IPS-18c (cell line): ENCODE data around the gene ZSWIM6.

Experiments used
- H3K4me3 ChIP-seq: 2 replicates; pipeline ENCODE4 v1.7.0; 2013; ENCODE audit warnings: low read depth, mild to moderate bottlenecking, low read length, moderate library complexity; ENCODE audit not compliant: insufficient read depth
- H3K9me3 ChIP-seq: one replicate; pipeline ENCODE4 v1.6.1; 2013; ENCODE audit warnings: mild to moderate bottlenecking, low read length, moderate library complexity; ENCODE audit not compliant: control insufficient read depth, insufficient read depth

ZSWIM6 gene

DNA sequence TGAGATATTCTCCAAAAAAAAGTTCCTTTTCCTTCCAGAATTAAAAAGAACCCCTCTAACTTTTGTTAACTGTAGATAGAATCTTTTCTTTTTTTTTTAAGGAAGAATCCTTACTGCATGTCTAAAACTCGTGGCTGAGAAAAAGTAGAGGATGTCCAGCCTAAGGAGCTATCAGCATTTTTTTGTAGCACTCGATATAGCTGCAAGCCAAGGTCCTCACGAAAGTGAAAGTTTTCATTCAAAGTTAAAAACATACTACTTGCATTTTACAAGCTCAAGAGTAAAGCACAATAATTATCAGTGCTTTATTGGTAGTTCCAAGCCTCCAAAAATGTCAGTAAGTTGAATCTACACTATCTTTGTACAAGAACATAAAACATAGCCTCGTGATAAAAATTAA, 28.7 kb upstream of the ZSWIM6 start:
- Histone ChIP-seq H3K4me3 (no peak overlapping the region), H3K9me3 (no peaks in the 10 kb centered on the region)

DNA sequence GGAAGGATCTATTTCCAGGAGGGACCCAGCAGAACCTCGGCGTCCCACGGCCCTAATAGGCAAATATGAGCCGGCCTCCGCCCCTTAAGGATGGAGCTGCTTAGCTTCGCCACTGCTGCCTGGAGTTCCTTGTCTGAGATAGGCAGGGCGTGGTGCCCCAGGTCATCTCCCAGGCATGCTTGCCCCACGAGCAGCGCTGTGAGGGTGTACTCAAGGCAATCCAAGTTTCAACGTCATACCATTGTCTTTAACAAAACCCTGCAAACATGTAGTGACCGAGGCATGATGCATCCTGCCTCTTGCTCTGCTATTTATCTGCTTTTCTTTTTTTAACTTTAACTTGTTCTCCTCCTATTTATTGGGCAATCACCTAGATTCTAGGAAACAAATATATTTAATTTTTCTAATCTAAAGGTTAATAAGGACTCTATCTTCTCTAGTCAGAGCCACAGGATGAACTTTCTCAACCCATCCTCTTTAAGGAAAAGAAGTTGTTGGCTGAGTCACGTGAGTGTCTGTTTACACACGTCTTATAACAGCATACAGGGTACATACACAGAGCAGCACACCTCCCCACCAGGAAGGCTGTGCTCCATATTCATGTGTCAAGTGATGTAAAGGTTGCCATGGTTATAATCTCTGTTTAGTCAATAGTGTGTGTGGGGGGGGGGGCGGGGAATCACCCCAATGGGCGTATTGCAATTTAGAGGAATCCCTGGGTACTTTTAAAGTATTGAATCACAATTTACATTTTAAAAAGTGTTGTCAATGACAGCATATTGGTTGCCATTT, 27.3 kb upstream of the ZSWIM6 start:
- no peaks in the 10 kb centered on the region for H3K9me3 ChIP-seq
- no peak overlapping the region for H3K4me3 ChIP-seq

DNA sequence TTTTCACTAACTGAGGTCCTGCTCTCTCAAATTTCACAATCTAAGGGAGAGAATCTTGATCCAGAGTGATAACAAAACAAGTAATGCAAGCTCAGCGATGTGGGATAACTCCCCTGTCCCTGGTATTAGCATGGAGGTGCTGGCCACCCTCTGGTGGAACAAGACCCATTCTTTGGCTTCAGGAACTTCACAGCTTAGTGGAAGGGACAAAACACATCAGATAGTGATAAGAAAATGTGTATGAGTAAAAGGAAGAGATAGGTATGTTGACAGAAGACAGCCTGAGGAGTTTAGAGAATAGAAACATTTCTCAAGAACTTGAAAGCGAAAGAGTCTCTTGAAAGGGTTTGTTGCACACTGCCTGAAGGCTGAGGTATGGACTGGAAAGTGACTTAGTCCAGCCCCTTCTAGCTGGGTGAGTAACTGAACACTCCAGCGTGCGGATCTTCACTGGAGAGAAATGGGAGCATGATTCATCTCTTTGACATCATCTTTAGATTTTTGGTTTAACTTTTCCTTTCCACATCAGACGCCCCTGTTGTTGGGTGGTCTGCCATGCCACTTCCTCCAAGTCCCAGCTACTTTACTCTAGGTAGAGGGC, 25.4 kb upstream of the ZSWIM6 start:
- H3K9me3 ChIP-seq: no peaks in the 10 kb centered on the region
- no peak overlapping the region for H3K4me3 ChIP-seq

DNA sequence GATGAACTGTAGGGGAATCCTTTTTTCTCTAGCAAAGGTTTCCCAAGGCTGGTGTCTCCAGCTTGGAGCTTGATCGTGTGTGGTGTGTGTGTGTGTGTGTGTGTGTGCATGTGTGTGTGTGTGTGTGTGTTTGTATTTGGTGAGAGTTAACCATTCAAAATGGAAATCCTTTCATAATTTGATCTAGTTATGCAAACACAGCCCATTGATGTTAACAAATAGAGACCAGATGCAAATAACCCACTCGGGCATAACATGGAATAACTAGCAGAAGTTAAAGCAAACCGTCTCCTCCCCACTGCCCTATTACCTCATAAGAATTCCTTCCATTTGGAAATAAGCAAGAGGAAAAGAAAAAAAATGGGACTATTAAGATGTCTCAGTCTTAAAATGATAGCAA, 24.9 kb upstream of the ZSWIM6 start:
- Histone ChIP-seq H3K4me3 (no peak overlapping the region), H3K9me3 (no peaks in the 10 kb centered on the region)

DNA sequence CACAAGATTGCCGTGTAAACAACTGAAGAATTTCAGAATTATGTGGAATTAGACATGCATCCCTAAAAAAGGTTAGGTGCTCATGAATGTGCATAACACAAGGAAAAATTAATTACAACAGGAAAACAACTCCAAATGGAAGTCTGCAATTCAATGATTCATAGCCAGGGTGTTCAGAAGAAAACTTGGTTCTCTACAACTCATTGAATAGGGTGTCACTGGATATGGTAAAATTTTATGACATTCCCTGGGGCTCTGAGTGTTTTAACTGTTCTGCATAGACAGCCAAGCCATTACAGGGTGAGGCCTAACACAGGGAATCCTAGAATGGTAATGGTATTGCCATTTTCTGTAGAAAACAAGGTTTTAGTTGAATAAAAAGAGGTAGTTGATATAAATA, 24.4 kb upstream of the ZSWIM6 start:
- H3K9me3 ChIP-seq: no peaks in the 10 kb centered on the region
- no peak overlapping the region for H3K4me3 ChIP-seq

DNA sequence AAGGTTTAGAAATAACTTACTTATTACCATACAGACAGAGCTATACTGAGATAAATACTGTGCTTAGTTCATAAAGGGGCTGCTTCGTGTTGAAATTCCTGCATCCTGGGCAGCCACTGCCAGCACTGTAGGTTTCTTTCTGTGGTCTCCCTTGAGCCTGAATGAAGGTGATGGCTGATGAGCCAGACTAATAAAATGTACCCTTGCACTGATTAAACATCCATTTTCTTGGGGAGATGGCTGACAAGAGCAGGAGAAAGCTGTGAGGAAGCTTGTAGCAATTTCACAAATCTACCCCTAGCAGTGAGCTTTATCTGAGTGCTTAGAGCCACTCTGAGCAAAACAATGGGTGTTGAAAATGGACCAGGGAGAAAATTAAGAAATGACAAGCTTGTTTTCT, 23.3 kb upstream of the ZSWIM6 start:
- Histone ChIP-seq H3K9me3 (no peaks in the 10 kb centered on the region), H3K4me3 (no peak overlapping the region)

DNA sequence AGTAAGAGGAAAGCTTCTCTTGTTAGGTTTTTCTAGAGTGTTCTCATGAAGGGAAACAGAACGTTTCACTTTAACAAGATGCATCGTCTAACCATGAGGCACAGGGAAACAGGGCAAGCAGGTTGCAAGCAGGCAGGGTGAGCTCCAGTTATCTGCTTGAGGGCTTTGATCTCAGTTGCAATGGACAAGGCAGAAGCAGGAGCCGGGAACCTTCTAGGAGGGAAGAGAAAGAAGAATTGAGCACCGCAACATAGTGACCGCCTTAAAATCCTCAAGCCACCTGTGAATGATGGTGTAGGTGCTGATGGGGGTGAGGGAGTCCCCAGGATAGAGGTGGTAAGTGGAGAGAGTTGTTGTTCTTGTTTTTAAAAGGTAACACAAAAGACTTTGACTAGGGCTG, 22.9 kb upstream of the ZSWIM6 start:
- Histone ChIP-seq H3K9me3 (no peaks in the 10 kb centered on the region), H3K4me3 (no peak overlapping the region)

DNA sequence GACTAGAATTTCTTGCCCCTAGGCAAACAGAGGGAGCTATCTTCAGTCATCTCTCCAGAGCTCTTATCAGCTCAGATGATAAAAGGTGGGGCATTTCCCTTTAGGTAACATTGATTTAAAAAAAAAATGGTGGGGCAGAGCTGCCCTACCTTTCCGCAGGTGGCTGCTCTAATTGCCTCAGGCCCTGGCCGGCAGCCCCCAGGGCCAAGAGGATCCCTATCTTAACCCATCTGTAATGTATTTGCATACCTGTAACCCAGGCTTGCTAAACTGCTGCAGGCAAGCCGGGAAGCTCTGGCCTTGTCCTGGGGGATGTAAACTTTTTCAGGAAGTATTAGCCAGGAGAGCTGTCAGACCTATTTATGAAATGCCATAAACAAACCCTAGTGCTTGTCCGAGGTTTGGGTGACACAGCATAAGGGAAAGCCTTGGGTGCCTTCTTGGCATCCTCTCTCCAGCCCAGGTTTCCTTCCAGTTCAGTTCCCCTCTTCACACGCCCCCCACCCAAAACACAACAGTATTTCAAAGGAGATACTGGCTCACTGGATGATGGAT, 20.9 kb upstream of the ZSWIM6 start:
- Histone ChIP-seq H3K9me3 (no peaks in the 10 kb centered on the region), H3K4me3 (no peak overlapping the region)

DNA sequence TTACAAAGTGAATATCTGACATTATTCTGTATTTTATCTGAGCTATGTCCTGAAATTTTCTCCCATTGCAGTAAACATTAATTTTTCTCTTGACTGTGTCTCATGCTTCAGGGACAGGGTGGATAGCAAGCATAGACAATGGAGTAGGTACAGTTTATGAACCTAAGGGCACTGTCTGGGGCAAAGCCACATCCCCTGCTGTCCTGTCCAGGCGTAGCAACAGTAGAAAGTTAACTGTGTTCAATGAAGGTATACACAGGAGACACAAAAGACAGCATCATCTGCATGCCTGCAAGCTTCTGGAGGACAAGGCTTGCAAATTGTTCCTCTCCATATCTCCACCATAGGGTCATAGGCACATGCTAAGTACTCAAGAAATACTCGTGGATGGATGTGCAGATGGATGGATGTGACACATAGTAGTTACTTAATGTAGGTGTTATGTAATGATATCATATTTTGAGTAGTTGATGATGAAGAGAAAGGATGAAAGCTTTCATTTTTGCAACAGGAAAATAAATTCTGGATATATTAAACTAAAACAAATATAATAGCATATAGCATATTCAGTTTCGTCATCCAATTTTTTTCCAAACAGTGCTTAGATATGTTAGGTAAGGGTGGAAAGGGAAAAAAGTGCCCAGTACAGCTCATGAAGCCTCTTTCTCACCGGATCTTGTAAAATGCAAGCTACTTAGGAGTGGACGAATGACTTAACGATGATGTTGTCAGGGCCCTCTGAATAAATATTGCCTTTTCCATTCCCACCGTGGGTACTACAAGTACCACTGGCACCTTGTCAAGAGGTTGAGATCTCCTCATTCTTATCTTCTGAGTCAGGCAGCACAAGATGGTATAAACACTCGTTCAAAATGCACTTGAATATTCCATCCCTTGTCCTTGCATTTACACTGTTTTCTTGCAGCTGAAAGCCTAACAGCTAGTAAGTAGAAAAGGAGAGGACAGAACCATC, 19.9 kb upstream of the ZSWIM6 start:
- Histone ChIP-seq H3K4me3 (no peak overlapping the region), H3K9me3 (no peaks in the 10 kb centered on the region)

DNA sequence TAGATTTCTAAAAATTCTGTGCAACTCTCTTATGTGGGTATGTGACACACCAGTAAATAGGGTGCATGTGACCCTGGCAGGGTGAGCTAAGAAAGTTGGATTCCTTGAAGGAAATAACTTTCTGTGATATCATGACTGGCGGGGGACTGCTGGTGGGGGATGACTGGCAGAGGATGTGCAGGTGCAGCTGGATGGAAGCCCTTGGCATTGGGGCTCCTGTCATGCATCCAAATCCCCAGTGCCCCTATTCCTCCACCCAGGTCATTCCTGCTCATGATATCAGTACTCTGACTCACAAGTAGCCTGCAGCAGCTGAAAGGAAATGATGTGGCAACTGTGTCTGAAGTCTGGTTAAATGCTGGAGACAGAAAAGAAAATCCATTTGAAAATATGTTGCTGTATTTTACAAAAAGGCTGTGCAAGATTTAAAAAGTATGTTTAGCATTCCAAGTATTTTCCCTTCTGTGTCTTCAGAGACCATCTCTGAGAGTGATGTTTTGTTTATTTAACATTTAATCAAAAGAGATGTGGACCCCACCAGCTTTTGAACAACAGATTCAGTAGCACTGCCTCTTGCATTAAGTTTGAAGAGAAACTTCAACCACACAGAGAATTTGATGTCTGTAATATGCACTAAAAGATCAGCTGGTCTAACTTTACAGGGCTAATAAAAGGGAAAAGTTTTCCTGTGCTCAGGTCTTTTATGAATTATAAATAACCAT, 17.9 kb upstream of the ZSWIM6 start:
- Histone ChIP-seq H3K9me3 (no peaks in the 10 kb centered on the region), H3K4me3 (no peak overlapping the region)

DNA sequence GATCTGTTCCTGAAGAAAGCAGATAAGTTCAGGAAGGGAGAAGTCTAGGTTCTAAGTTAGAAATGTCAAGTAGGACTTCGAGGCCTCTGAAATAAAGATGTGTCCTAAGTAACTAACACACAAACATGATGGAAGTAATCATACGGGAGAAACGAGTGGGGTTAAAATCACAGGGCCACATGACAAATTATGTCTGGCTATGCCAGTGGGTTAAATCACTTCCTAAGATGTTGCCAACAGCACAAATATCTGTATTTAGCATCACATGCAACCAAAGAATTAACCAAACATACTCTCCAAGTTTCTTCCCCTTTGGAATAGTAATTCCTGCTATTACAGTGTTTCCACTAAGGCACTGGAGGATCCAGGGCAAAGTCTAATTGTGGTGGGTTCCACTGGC, 13.7 kb upstream of the ZSWIM6 start:
- Histone ChIP-seq H3K9me3 (no peaks in the 10 kb centered on the region), H3K4me3 (no peak overlapping the region)

DNA sequence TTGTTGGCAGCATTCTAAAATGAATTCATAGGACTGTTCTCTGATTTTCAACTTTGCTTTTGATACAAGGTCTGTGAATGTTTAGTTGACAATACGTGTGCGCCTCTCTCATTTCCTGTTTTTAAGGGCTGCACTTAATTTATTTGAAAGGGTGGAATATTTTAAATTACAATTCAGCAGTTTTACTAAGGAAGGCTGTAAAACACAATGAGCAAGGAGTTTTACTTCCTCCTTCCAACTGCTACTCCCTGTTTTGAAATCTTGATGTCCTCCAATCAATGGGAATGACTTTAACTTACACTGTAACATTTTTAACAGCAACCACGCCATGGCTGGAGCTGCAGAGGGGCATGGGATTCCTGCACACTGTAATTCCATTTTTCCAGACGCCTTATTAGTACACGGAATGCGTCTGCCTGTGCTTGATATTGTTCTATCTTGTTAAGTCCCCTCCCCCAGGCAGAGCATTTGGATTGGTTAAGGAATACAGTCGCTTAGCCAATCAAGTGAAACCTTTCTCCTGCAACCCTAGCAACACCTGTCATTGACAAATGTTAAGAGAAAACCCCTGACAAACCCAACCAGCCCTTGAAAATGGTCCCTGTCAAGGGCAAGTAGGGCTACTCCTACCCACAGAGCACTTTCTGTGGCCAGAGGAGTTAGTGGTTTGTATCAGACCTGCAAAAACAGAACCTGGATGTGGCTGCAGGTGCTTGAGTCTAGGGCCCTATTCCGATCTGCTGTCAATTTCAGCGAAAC, 12.5 kb upstream of the ZSWIM6 start:
- no peak overlapping the region for H3K4me3 ChIP-seq
- no peaks in the 10 kb centered on the region for H3K9me3 ChIP-seq

DNA sequence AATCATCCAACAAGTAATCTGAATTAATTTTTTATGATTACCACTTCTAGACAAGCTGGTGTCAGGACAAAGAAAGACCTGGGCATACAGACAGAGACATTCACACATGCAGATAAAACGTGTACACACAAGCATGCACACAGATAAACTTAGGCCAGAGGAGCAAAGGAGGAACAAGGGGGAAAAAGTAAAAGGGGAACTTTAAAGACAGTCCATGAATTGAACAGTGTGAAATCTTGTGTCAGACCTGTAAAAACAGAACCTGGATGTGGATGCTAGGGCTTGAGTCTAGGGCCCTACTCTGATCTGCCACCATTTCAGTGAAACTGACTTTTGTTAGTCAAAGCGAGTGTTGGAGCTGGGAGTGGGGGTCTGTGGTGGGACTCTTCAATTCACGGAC, 11.2 kb upstream of the ZSWIM6 start:
- no peaks in the 10 kb centered on the region for H3K9me3 ChIP-seq

DNA sequence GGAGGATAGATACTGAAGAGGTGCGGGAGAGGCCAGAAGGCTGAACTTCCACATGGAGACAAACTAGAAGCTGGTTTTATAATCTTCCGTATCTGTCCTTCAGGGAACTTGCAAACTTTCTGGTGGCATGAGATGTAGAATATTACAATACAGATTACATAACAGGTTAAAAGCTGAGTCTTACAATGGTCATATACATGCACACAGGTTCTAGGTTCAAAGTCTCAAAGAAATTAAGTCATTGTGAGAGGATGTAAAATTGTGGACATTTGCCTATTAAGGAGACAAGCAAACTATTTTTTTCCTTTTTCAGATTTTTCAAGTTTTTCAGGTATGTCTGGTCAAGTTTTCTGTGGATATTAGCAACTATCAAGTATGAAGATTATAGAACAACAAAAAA, 10.4 kb upstream of the ZSWIM6 start:
- Histone ChIP-seq H3K4me3 (no peak overlapping the region), H3K9me3 (no peaks in the 10 kb centered on the region)

More for the DNA sequence above, 11.2 kb upstream of the ZSWIM6 start:
- H3K4me3 ChIP-seq: no peak overlapping the region

DNA sequence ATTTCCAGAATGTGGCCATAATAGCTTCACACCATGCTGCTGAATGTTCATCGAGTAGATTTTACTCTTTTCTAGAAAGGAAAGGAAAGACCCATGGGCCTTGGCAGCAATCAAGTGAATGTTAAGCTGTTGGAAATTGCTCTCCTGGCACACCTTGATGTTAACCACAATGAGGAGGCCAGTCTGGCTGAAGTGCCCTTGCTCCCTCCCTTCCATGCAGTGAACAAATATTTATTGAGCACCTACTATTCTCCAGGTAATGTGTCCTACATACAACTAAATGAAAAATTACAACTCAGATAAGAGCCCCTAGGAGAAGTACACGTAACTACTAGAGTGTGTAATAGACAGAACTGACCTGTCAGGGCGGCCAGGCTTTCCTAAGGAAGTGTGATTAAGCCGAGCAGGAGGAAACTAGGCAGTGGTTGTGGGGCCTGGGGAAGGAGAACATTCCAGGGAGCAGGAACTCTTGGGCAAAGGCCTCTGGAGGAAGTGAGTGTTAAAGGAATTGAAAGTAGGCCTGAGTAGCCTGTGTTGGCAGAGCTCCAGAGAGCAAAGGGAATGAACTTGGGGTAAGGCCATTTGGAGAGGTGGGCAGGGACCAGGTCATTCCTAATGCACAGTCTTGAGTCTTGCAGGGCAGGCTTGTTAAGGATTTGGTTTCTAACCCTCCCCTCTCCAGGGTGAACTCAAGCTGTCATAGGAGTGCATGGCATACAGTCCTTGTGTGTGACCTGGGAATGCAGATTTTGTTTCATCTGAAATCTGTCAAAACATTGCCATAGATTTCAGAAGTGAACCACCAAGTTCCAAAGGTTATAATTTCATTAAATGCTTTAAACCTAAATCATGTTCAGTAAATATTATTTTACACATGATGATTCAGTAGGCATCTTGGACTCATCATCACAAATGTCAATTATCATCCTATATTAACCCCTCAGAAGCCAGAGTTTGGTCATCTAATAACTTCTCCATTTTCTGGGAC, 9.0 kb upstream of the ZSWIM6 start:
- no peak overlapping the region for H3K4me3 ChIP-seq
- no peaks in the 10 kb centered on the region for H3K9me3 ChIP-seq
